Measurements from ENCODE around the gene MIER3. TPM values are rescaled to one million over a fixed set of nuclear protein-coding genes. Genes with fewer than 3 reads are reported as not detected.

The MIER3 gene
- total RNA-seq, 3 donors from 2014 or later = 95.6 to 171 (median 100) TPM

DNA sequence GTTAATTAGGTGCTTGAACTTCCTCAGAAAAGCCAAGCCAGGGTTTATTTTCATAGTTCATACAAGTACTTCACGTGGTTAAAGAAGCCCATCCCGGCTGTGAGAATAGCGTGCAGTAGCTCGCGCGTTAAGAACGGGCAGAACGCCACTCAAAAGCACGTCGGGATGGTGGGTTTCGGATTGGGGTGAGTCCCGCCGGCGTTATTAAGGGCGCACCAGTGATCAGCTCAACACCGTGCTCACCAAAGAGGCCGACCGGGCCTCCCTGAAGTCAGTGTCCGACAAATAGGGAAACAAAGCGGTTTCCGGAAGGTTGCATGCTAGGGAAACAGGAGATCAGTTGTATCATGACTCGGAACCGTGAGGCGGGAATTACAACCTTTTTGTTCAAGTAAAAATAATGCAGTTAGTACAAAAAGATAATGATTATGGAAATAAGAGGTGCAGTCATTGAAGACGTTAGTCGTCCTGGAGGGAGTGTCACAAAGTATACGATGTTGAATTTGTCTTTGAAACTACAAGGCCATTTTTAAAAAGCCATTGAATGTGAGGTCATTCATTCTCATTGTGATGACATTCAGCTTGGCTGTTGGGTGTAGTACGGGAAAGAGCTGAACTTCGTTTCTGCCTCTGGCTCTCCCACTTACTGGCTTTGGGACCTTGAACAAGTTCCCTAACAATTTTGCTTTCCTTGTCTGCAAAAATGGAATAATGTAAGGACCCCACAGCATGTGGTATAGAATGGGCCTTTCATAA lies 41.5 kb downstream of the MIER3 start:
- ATAC-seq = peak; percentile 19
- H3K4me1 ChIP-seq (ENCODE audit: low read depth) = peaks cover 7% of the 10 kb centered on the region
- H3K36me3 ChIP-seq (ENCODE audit: low read depth) = no peaks in the 10 kb centered on the region
- TF ChIP-seq, protein P1, sequence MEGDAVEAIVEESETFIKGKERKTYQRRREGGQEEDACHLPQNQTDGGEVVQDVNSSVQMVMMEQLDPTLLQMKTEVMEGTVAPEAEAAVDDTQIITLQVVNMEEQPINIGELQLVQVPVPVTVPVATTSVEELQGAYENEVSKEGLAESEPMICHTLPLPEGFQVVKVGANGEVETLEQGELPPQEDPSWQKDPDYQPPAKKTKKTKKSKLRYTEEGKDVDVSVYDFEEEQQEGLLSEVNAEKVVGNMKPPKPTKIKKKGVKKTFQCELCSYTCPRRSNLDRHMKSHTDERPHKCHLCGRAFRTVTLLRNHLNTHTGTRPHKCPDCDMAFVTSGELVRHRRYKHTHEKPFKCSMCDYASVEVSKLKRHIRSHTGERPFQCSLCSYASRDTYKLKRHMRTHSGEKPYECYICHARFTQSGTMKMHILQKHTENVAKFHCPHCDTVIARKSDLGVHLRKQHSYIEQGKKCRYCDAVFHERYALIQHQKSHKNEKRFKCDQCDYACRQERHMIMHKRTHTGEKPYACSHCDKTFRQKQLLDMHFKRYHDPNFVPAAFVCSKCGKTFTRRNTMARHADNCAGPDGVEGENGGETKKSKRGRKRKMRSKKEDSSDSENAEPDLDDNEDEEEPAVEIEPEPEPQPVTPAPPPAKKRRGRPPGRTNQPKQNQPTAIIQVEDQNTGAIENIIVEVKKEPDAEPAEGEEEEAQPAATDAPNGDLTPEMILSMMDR (IDR thresholded peaks at IDR 0.05) = no peak
- DNase-seq = peak; percentile 62 to 76 (median 75)
- peak overlapping the region; percentile 31 for H3K4me3 ChIP-seq
- intact Hi-C loops (cut with DNase I, micrococcal nuclease) = no loop called here
- H3K9me3 ChIP-seq = no peaks in the 10 kb centered on the region

DNA sequence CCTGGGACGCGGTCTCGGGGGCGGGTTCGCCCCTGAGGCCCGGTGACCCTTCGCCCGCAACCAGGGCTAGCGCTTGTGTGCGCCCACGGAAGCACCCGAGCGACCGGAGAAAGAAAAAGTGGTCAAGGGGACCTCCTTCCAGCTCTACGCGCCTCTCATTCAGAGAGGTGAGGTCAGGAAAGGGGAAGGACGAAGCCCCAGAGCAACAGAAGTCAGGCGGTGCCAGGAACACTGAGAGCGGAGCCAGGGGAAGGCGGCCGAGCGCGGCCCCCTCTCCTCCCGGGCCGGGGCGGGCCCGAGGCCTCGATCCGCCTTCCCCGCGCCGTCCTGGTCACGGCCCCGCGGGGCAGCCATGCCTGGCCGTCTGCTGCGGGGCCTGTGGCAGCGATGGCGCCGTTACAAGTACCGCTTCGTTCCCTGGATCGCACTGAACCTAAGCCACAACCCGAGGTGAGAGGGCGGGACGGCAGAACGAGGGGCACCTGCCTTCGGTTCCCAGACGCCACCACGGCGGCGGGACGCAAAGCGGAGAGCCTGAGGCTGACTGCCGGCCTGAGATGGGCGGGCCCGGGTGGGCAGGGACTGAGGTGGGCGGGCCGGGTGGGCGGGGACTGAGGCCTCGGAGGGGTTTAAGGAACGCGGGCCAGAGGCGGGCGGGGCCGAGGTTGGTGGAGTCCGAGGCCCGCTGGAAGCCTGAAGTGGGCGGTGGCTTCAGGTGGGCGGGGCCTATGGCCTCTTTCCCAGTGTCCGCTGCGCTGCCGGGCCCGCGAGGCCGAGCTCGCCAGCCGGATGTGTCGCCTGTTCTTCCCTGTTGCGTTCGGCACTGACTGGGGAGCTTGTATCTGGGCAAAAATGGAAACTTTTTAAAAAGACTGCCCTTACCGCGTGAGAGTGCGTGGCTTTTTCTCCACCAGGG lies 42.4 kb downstream of the MIER3 start, which contains the start of gene SETD9:
Gene SETD9, plus strand, starts transcription at position 303 of the 916 bp plus-strand sequence. Its CDS starts 50 bp downstream, at position 353.
- Histone ChIP-seq H3K36me3 (ENCODE audit: low read depth) (no peaks in the 10 kb centered on the region), H3K4me1 (ENCODE audit: low read depth) (peaks cover 7% of the 10 kb centered on the region), H3K4me3 (peak within 1 kb of the TSS; percentile 31), H3K9me3 (no peaks in the 10 kb centered on the region)
- intact Hi-C loops (cut with DNase I, micrococcal nuclease) = loop anchor here (10.0 kb wide), 2 partner anchors 225 to 315 kb away; no protein-coding TSS in a partner anchor
- DNase-seq (peak; percentile 99), ATAC-seq (peak; percentile 93)
- TF ChIP-seq, protein P1 (IDR thresholded peaks at IDR 0.05) = no peak

DNA sequence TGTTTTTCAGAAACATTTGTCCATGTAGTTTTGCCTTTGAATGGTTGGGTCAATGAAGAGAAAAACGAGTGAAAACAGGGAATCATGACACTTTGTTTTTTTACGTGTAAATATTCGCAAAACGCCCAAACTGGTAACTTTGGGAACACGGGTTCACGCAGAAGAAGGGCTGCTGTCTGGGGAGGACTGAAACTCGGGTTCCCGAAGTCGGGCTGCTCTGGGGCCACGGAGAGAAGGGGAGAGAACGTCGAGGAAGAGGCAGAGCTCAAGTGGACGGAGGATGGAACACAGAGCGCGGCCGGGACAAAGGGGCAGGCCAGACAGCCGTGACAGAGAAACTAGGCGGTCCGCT lies 43.0 kb downstream of the MIER3 start:
- Histone ChIP-seq H3K36me3 (ENCODE audit: low read depth) (no peaks in the 10 kb centered on the region), H3K4me1 (ENCODE audit: low read depth) (peaks cover 7% of the 10 kb centered on the region), H3K4me3 (peak overlapping the region; percentile 31), H3K9me3 (no peaks in the 10 kb centered on the region)
- ATAC-seq = peak; percentile 70
- TF ChIP-seq, protein P1 (IDR thresholded peaks at IDR 0.05) = no peak
- peak in 2 of 3 donors; percentile 80 to 87 for DNase-seq
- intact Hi-C loops (cut with DNase I, micrococcal nuclease) = loop anchor here (10.0 kb wide), 2 partner anchors 226 to 316 kb away; no protein-coding TSS in a partner anchor

DNA sequence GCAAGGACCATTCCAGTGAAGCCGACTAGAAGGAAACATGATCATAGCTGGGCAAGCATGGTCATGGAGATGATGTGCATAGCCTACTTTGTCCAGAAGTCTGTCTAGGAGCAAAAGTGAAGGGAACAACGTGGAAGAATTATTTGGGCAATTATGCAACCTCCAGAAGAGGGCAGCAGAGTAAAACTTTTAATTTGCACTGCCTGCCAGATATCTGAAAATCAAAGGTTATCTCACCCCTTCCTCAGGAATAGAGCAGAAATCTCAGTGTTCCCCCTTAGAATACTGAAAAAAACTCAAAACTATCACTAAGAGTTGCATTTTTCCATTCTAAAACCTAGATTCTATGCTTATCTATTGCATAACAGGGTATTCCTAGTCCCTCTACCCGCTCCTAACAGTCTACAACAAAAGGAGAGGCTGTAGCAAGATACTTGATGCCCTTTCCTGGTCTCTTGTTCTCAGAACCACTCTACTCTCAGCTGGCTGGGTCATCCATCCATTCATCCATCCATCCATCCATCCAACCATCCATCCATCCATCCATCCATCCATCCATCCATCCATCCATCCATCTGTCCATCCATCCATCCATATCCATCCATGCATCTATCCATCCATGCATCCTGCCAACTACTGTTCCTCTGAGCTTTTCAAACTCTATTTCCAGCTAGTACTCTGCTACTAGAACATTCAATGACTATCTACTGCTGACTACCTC lies 50.9 kb downstream of the MIER3 start:
- H3K9me3 ChIP-seq = no peaks in the 10 kb centered on the region
- TF ChIP-seq, protein P1 (IDR thresholded peaks at IDR 0.05) = peak; percentile 40
- H3K4me3 ChIP-seq = no peak overlapping the region
- DNase-seq = peak in 1 of 3 donors; percentile 71
- no peaks in the 10 kb centered on the region for H3K36me3 ChIP-seq (ENCODE audit: low read depth)
- H3K4me1 ChIP-seq (ENCODE audit: low read depth) = no peaks in the 10 kb centered on the region
- ATAC-seq = peak; percentile 74
- intact Hi-C loops (cut with DNase I, micrococcal nuclease) = loop anchor here (10.0 kb wide), 2 partner anchors 234 to 324 kb away; no protein-coding TSS in a partner anchor

DNA sequence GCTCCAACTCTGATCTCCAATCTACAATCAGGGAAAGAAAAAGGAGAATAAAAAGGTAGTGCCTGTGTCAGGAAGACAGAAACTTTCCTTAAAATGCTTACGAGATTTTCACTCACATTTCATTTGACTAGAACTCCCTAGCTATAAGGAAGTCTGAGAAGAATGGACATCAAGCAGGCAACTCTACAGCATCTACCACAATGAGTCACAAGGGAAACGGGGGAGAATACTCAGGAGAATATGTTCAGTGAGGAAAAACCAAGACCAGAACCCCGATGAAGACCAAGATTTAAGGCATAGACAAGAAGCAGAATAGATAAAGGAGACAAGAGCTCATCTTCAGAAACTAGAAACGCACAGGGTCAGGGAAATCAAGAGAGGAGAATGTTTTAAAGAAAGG lies 51.5 kb downstream of the MIER3 start:
- intact Hi-C loops (cut with DNase I, micrococcal nuclease) = loop anchor here (10.0 kb wide), 2 partner anchors 234 to 324 kb away; no protein-coding TSS in a partner anchor
- ATAC-seq (no peak), DNase-seq (no peak)
- Histone ChIP-seq H3K36me3 (ENCODE audit: low read depth) (no peaks in the 10 kb centered on the region), H3K9me3 (no peaks in the 10 kb centered on the region), H3K4me3 (no peak overlapping the region), H3K4me1 (ENCODE audit: low read depth) (no peaks in the 10 kb centered on the region)
- TF ChIP-seq, protein P1 (IDR thresholded peaks at IDR 0.05) = no peak

All from mucosa of descending colon (tissue), 3 donors.